Measurements from ENCODE around the gene MRPS18A.
A peak's percentile ranks its signal among the peaks of the same experiment; 100 is the strongest.
"Not testable (repeated sequence)": the region's sequence is repeated elsewhere in the genome, so short reads cannot be mapped to it uniquely, and the experiment has no call there.

Gene MRPS18A

DNA sequence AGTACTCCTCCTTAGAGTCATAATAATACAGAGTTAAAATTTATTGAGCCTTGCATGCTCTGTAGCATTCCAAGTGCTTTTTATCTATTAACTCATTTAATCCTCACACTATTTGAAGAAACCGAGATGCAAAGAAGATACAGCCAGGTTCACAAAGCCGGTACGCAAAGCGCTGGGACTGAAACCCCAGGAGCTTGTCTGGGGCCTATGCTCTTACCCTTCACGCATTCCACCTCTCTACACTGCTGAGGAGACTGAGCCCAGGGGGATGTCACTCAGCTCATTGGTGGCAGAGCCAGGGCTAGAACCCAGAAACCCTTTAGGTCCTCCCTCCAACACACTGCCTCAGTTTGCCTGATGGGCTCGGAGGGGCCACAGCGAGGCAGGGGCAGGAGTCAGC lies 19.7 kb upstream of the MRPS18A start:
- in situ Hi-C loops (cut with HindIII; ENCODE audit: low sequenced_read_pairs) = no loop called here
- DNase-seq (ENCODE audit: low read depth) = no peak
- TF ChIP-seq, protein P1, sequence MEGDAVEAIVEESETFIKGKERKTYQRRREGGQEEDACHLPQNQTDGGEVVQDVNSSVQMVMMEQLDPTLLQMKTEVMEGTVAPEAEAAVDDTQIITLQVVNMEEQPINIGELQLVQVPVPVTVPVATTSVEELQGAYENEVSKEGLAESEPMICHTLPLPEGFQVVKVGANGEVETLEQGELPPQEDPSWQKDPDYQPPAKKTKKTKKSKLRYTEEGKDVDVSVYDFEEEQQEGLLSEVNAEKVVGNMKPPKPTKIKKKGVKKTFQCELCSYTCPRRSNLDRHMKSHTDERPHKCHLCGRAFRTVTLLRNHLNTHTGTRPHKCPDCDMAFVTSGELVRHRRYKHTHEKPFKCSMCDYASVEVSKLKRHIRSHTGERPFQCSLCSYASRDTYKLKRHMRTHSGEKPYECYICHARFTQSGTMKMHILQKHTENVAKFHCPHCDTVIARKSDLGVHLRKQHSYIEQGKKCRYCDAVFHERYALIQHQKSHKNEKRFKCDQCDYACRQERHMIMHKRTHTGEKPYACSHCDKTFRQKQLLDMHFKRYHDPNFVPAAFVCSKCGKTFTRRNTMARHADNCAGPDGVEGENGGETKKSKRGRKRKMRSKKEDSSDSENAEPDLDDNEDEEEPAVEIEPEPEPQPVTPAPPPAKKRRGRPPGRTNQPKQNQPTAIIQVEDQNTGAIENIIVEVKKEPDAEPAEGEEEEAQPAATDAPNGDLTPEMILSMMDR (IDR thresholded peaks at IDR 0.05; ENCODE audit: low read depth, low read length, missing control alignments) = no peak

DNA sequence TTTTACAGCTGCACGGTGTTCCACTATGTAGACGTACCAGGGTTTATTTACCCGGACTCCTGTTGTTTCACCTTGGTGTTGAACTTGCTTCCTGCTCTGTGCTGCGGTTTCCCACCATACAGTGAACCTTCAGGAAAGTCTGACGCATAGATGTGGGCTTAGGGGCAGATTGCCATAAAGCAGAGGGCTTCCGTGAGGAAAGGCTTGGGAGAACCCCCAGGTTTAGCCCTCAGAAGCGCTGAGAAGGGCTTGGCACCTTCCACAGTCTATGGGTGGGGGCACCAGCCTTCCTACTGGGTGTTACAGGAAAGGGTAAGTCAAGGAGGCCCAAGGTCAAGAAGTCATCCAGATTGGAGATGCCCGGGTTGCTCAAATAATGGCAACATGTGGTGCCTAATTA lies 19.2 kb upstream of the MRPS18A start:
- TF ChIP-seq, protein P1 (IDR thresholded peaks at IDR 0.05; ENCODE audit: low read depth, low read length, missing control alignments) = no peak
- in situ Hi-C loops (cut with HindIII; ENCODE audit: low sequenced_read_pairs) = no loop called here
- DNase-seq (ENCODE audit: low read depth) = no peak
- no peak overlapping the region for H3K4me3 ChIP-seq (ENCODE audit: low read depth, low read length)

More for the DNA sequence above, 19.7 kb upstream of the MRPS18A start:
- H3K4me3 ChIP-seq (ENCODE audit: low read depth, low read length) = no peak overlapping the region

DNA sequence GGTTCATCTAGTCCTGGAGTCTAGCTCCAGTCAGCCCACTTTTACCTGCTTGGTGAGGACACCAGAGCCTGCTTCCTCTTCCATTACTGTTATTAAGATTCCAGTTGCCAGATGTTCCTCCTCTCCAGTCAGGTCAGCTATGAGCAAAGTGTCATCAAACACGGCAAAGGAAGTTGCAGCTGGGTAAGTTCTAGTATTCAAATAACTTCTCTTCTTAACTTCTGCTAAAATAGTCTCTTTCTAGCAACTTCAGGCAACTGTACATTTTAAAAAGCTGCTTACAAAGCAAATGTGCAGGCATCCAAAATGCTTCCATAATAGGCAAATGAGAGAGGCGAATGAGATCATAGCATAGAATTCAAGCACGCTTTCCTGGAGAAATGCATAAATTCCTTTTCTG lies 18.4 kb upstream of the MRPS18A start:
- DNase-seq (ENCODE audit: low read depth) = no peak
- in situ Hi-C loops (cut with HindIII; ENCODE audit: low sequenced_read_pairs) = no loop called here
- no peak overlapping the region for H3K4me3 ChIP-seq (ENCODE audit: low read depth, low read length)
- TF ChIP-seq, protein P1 (IDR thresholded peaks at IDR 0.05; ENCODE audit: low read depth, low read length, missing control alignments) = no peak

DNA sequence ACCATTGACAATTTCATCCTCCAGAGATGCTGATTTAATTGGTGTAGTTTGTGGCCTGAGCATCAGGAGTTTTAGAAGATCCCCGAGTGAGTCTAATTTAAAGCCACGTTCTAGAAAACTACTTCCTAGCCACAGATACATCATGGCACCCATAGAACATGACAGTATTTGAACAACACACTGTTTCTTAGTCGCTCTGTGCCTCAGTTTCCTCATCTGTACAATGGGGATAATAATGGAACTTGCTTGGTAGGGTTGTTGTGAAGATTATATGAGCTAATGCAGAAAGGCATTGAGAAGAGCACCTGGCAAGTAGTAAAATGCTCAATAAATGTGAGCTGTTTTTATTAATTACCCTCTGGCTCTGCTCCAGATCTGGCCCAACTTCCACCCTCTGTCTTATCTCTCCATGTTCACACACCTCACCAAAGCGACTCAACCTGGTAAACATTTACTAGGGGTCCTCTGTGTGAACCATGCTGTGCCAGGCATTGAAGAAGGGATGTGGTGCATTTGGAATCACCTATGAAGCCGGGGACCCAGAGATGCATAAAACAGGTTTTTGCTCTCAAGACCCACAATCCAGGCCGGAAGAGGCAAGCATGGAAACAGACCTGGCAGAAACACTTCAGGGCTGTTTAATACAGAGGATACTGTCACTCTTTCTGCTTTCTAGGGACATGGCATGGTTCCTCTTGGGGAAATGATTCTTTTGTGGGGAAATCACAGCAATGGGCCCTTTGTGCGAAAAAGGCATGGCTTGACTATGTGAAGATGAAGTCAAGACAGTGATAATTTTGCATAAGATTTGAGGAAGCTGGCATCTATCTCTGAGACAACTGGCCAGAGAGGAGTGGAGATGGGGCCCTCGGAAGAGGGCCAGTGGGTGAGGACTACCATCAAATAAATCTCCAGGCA lies 16.2 kb upstream of the MRPS18A start:
- TF ChIP-seq, protein P1 (IDR thresholded peaks at IDR 0.05; ENCODE audit: low read depth, low read length, missing control alignments) = no peak
- H3K4me3 ChIP-seq (ENCODE audit: low read depth, low read length) = no peak overlapping the region
- in situ Hi-C loops (cut with HindIII; ENCODE audit: low sequenced_read_pairs) = no loop called here
- no peak for DNase-seq (ENCODE audit: low read depth)

DNA sequence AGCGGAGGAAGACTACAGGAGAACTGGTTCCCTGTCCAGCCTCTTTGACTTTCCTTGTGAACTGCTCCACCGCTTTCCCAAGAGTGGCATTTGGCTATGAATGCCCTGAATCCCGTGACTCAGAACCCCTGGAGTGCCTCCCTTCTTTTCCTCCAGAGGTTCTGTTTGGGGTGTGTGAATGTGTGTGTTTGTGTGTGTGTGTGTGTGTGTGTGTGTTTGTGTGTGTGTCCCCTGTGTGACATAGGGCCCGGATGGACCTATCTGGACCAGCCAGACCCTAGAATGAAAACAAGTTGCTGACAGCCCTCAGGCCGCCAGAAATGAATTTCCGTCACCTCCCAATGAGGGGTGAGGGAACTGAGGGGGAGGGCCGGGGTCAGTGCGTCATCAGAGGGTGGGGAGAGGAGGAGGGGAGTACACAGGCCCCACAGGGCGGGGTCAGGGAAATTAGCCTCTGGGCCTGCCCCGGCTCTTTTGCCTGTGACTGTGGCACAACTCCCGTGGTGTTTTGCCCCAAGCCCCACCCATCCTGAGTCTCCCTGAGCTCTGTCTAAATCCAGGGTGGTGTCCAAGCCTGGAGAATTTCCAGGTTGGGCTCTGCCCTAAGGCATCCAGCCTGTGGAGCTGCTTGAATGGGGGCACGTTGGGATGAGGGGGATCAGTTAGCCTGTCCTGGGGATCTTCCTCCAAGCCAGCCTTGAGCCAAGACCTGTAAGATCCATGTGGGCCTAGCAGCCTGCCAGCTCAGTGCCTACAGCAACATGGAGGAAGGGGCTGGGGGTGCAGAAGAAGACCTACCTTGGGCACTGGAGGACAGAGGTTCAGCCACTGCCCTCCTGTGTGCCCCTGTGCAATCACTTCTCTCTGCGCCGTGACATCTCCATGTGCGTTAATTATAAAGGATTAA lies 15.2 kb upstream of the MRPS18A start:
- no peak overlapping the region for H3K4me3 ChIP-seq (ENCODE audit: low read depth, low read length)
- DNase-seq (ENCODE audit: low read depth) = peak; percentile 64
- in situ Hi-C loops (cut with HindIII; ENCODE audit: low sequenced_read_pairs) = no loop called here
- TF ChIP-seq, protein P1 (IDR thresholded peaks at IDR 0.05; ENCODE audit: low read depth, low read length, missing control alignments) = no peak

DNA sequence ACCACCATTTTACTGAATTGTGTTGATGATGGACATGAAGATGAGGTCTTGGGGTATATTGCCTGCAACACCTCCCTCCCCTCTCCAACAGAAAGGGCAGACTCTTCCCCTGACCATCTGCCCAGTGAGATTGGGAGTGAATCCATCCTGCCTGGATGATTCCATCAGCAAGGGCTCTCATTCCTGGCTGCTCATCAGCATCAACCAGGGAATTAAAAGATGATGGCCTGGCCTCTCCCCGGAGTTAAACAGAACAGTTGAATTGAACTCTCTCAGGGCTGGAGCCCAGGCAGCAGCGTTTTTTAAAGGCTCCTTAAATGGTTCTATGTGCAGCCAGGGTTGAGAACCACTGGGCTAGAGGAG lies 14.6 kb upstream of the MRPS18A start:
- TF ChIP-seq, protein P1 (IDR thresholded peaks at IDR 0.05; ENCODE audit: low read depth, low read length, missing control alignments) = no peak
- no peak for DNase-seq (ENCODE audit: low read depth)
- H3K4me3 ChIP-seq (ENCODE audit: low read depth, low read length) = no peak overlapping the region
- in situ Hi-C loops (cut with HindIII; ENCODE audit: low sequenced_read_pairs) = no loop called here

DNA sequence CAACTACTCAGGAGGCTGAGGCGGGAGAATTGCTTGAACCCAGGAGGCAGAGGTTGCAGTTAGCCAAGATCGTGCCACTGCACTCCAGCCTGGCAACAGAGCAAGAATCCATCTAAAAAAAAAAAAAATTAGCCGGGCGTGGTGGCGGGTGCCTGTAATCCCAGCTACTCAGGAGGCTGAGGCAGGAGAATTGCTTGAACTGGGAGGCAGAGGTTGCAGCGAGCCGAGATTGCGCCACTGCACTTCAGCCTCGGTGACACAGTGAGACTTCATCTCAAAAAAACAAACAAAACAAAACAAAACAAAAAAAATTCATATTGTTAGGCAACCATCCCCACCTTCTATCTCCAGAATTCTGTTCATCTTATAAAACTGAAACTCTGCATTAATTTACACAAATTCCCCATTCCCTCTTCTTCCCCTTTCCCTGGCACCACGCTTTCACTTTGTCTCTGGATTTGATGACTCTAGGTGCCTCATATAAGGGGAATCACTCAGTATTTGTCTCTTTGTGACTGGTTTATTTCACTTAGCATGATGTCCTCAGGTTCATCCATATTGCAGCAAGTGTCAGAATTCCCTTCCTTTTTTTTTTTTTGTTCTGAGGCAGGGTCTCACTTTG lies 13.5 kb upstream of the MRPS18A start:
- DNase-seq (ENCODE audit: low read depth); H3K4me3 ChIP-seq (ENCODE audit: low read depth, low read length); in situ Hi-C loops (cut with HindIII; ENCODE audit: low sequenced_read_pairs): not testable (repeated sequence)
